Measurements from ENCODE around the gene SSRP1. TPM values are rescaled to one million over a fixed set of nuclear protein-coding genes. Genes with fewer than 3 reads are reported as not detected.

Gene SSRP1
- total RNA-seq, 1 donor from 2014 or later, result 110 TPM

DNA sequence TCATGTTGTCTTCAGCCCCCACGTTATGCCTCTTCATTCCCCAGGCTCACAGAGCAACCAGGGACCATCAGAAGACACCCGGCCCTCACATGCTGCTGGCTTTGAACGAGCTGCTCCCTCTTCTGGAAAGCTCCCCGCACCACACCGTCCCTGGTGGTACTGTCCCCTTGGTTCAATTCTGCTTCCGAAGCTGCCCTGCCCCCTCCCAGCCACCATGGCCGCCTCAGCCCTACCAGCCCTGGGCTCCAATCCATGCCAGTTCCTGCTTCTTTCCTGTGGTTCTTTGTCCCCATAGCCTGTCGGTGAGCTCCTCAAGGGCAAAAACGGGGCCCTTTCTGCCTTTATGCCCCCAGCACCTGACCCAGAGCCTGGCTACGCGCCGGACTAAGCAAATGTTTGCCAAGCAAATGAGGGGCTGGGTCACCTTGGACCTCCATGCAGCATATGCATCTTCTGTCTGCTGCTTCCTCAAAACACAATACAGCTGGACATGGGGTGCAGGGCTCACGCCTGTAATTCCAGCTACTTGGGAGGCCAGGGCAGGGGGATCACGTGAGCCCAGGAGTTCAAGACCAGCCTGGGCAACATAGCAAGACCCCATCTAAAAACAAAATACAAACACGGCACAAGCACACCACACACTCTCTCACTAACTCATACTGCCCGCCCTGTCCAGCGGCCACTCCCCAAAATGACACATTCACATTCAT is 32.3 kb downstream of the SSRP1 start:
- Mint-ChIP-seq H3K4me3 (no peak overlapping the region), H3K9me3 (peaks cover 8% of the 10 kb centered on the region), H3K36me3 (peaks cover 53% of the 10 kb centered on the region), H3K27ac (peak overlapping the region; percentile 59), H3K27me3 (ENCODE audit: low read depth) (no peaks in the 10 kb centered on the region), H3K4me1 (peaks cover 34% of the 10 kb centered on the region)
- no peak for TF ChIP-seq CTCF (IDR thresholded peaks at IDR 0.05; ENCODE audit: unreplicated experiment)
- DNase-seq (ENCODE audit: low spot score in 2 of 2, unreplicated experiment in 2 of 2), result no peak

DNA sequence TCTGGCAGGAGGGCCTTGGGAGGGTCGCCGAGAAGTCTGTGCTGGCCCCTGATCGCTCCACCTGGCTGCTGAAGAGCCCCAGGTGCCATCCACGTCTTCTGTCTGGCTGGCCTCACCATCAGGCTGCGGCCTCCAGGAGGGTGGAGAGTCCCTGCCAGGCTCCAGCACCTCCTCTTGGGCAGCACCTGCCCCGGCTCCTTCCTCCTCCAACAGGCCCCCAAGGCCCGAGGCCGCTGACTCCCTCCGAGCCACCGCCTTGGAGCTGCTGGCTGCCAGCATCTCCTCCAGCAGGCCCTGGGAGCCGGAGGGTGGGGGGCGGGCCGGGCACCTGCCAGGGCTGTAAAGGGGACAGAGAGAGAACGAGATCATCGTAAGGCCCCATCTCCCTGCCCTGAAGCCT is 33.2 kb downstream of the SSRP1 start:
- no peak overlapping the region for H3K27ac Mint-ChIP-seq
- peaks cover 59% of the 10 kb centered on the region for H3K36me3 Mint-ChIP-seq
- H3K27me3 Mint-ChIP-seq (ENCODE audit: low read depth), result no peaks in the 10 kb centered on the region
- no peak for DNase-seq (ENCODE audit: low spot score in 2 of 2, unreplicated experiment in 2 of 2)
- no peak overlapping the region for H3K4me3 Mint-ChIP-seq
- H3K4me1 Mint-ChIP-seq, result peaks cover 27% of the 10 kb centered on the region
- TF ChIP-seq CTCF (IDR thresholded peaks at IDR 0.05; ENCODE audit: unreplicated experiment), result no peak
- H3K9me3 Mint-ChIP-seq, result peaks cover 11% of the 10 kb centered on the region

DNA sequence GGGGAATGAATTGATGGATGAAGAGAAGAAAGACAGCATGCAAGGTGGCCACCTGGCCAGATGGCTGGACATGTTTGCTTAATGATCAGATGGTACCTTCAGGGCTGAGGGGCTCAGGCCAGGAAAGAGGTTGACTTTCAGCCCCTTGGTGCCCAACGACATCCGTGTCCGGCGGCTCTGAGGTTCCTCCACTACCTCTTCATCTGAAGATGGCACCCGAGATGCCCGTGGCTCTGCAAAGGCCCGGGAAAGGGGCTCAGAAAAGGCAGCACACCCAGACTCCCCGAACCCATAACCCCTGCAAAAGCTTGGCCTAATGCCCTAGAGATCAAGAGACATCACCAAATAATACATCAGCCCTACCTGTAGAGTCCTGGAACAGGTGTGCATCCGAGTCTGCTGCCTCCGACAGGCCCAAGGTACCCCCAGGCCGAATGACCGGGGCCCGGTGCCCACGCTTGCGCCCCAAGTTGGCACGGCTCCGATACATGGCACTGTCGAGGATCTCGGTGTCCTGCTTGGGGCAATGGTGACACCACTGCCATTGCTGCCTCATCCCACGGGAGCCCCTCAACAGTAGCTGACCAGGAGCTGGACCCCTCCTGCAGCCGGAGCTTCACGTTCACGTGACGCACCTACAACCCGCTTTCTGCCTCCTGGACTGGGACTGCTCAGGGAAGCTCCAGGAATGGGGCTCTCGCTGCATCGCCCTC is 33.8 kb downstream of the SSRP1 start:
- no peak for DNase-seq (ENCODE audit: low spot score in 2 of 2, unreplicated experiment in 2 of 2)
- Mint-ChIP-seq H3K9me3 (peaks cover 13% of the 10 kb centered on the region), H3K36me3 (peaks cover 62% of the 10 kb centered on the region), H3K27ac (no peak overlapping the region), H3K4me1 (peaks cover 21% of the 10 kb centered on the region), H3K27me3 (ENCODE audit: low read depth) (no peaks in the 10 kb centered on the region), H3K4me3 (no peak overlapping the region)
- no peak for TF ChIP-seq CTCF (IDR thresholded peaks at IDR 0.05; ENCODE audit: unreplicated experiment)

GRCh38 chr11:57300785-57301184 is 34.9 kb downstream of the SSRP1 start:
- TF ChIP-seq CTCF (IDR thresholded peaks at IDR 0.05; ENCODE audit: unreplicated experiment), result no peak
- H3K27ac Mint-ChIP-seq, result no peak overlapping the region
- no peak for DNase-seq (ENCODE audit: low spot score in 2 of 2, unreplicated experiment in 2 of 2)
- H3K4me3 Mint-ChIP-seq, result no peak overlapping the region
- H3K4me1 Mint-ChIP-seq, result peaks cover 20% of the 10 kb centered on the region
- peaks cover 66% of the 10 kb centered on the region for H3K36me3 Mint-ChIP-seq
- peaks cover 18% of the 10 kb centered on the region for H3K9me3 Mint-ChIP-seq
- no peaks in the 10 kb centered on the region for H3K27me3 Mint-ChIP-seq (ENCODE audit: low read depth)

DNA sequence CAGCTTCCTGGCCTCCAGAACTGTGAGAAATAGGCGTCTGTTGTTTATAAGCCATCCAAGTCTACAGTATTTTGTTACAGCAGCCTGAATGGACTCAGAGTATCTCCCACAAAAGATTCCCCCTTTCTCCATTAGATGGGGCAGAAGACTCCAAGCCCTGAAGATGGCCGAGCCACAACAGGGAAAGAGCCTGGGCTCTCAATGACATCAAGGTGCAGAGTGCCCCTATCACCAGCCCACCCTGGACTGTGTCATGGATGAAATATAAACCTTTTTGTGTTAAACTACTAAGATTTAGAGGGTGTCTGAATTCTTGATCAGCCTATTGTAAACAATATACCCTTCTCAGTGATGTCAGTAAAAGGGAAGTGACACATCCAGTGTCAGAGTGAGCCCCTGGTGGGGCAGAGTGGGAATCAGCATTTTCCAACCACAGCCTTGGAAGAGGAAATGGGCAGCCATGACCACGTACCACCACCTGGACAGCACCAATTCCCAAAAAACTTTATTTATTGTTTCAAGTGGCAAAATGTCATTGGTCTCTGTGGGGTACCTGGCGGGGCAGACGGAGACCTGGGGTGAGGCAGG is 36.4 kb downstream of the SSRP1 start:
- Mint-ChIP-seq H3K9me3 (peaks cover 18% of the 10 kb centered on the region), H3K4me1 (peaks cover 21% of the 10 kb centered on the region), H3K4me3 (no peak overlapping the region), H3K27ac (no peak overlapping the region), H3K36me3 (peaks cover 66% of the 10 kb centered on the region), H3K27me3 (ENCODE audit: low read depth) (no peaks in the 10 kb centered on the region)
- DNase-seq (ENCODE audit: low spot score in 2 of 2, unreplicated experiment in 2 of 2), result no peak
- TF ChIP-seq CTCF (IDR thresholded peaks at IDR 0.05; ENCODE audit: unreplicated experiment), result no peak
